IMR-90 (cell line): ENCODE data around the gene ADAM15.

ENCODE experiments used
- BHLHE40 ChIP-seq: fragments of 150-350 bp; IDR thresholded peaks from 2 replicates; pipeline ENCODE4 v1.6.1; 2016; ENCODE audit warnings: mild to moderate bottlenecking, low read depth, low read length
- CEBPB ChIP-seq: IDR thresholded peaks from 2 replicates; pipeline ENCODE4 v1.6.1; 2012; ENCODE audit warnings: low read depth, low read length, improper control_type of control experiment
- CHD1 ChIP-seq: IDR thresholded peaks from 2 replicates; pipeline ENCODE4 v1.6.1; 2012; ENCODE audit warnings: low read depth, low read length, improper control_type of control experiment
- FOS ChIP-seq: fragments of 150-350 bp; IDR thresholded peaks from 2 replicates; pipeline ENCODE4 v1.6.1; 2016; ENCODE audit warnings: low read depth, low read length
- MAFK ChIP-seq: IDR thresholded peaks from 2 replicates; pipeline ENCODE4 v1.6.1; 2012; ENCODE audit warnings: low read depth, low read length, improper control_type of control experiment
- MAZ ChIP-seq: IDR thresholded peaks from 2 replicates; pipeline ENCODE4 v1.6.1; 2012; ENCODE audit warnings: low read depth, mild to moderate bottlenecking, low read length, improper control_type of control experiment, moderate library complexity, borderline replicate concordance
- POLR2A ChIP-seq: IDR thresholded peaks from 2 replicates; pipeline ENCODE4 v1.6.1; 2012; ENCODE audit warnings: mild to moderate bottlenecking, low read depth, low read length
- RAD21 ChIP-seq: IDR thresholded peaks from 2 replicates; pipeline ENCODE4 v1.6.1; 2012; ENCODE audit warnings: low read length, improper control_type of control experiment
- RCOR1 ChIP-seq: IDR thresholded peaks from 2 replicates; pipeline ENCODE4 v1.6.1; 2012; ENCODE audit warnings: mild to moderate bottlenecking, low read length, improper control_type of control experiment; ENCODE audit not compliant: insufficient replicate concordance
- RFX5 ChIP-seq: IDR thresholded peaks from 2 replicates; pipeline ENCODE4 v1.8.0; 2012; ENCODE audit warnings: low read depth, mild to moderate bottlenecking, low read length, moderate library complexity
- SMC3 ChIP-seq: fragments of 150-350 bp; IDR thresholded peaks from 2 replicates; pipeline ENCODE4 v1.6.1; 2016; ENCODE audit warnings: low read depth, mild to moderate bottlenecking, antibody characterized with exemption, low read length, moderate library complexity
- TF ChIP-seq, protein P1 (sequence below): conservative IDR thresholded peaks from 2 replicates; pipeline ENCODE4 v1.5.1; 2012; ENCODE audit warnings: mild to moderate bottlenecking, low read depth, low read length, improper control_type of control experiment
- TF ChIP-seq, protein P2 (sequence below): fragments of 150-350 bp; IDR thresholded peaks from 2 replicates; pipeline ENCODE4 v1.6.1; 2017; ENCODE audit warnings: mild to moderate bottlenecking, antibody characterized with exemption, low read length, low read depth
- TF ChIP-seq, protein P3 (sequence below): fragments of 150-350 bp; IDR thresholded peaks from 2 replicates; pipeline ENCODE4 v1.6.1; 2016; ENCODE audit warnings: low read depth, mild to moderate bottlenecking, low read length, moderate library complexity, borderline replicate concordance

DNA sequence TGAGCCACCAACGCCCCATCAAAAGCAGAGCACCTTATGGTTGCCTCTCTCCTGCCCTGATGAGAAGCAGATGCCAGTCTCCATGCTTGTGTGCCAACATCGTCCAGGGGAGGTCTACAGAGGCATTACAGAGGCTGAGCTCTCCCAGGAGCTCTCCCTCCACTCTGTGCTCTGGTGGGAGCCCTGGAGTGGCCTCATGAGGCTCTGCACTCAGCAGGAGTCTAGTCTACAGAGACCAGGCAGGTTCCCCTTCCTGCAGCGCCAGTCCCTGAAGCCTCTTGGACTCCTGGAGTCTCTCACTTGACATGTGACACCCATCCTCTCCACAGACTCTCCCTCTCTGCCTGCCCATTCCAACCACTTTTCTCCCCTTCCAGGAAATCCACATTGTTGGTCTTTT is 14.1 kb upstream of the ADAM15 start:
- TF ChIP-seq, protein P1, sequence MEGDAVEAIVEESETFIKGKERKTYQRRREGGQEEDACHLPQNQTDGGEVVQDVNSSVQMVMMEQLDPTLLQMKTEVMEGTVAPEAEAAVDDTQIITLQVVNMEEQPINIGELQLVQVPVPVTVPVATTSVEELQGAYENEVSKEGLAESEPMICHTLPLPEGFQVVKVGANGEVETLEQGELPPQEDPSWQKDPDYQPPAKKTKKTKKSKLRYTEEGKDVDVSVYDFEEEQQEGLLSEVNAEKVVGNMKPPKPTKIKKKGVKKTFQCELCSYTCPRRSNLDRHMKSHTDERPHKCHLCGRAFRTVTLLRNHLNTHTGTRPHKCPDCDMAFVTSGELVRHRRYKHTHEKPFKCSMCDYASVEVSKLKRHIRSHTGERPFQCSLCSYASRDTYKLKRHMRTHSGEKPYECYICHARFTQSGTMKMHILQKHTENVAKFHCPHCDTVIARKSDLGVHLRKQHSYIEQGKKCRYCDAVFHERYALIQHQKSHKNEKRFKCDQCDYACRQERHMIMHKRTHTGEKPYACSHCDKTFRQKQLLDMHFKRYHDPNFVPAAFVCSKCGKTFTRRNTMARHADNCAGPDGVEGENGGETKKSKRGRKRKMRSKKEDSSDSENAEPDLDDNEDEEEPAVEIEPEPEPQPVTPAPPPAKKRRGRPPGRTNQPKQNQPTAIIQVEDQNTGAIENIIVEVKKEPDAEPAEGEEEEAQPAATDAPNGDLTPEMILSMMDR = no peak
- no peak for TF ChIP-seq CEBPB
- TF ChIP-seq POLR2A = no peak
- TF ChIP-seq MAZ = no peak
- TF ChIP-seq RFX5 = no peak
- TF ChIP-seq RAD21 = no peak
- no peak for TF ChIP-seq BHLHE40
- TF ChIP-seq SMC3 = no peak
- no peak for TF ChIP-seq CHD1
- TF ChIP-seq, protein P2, sequence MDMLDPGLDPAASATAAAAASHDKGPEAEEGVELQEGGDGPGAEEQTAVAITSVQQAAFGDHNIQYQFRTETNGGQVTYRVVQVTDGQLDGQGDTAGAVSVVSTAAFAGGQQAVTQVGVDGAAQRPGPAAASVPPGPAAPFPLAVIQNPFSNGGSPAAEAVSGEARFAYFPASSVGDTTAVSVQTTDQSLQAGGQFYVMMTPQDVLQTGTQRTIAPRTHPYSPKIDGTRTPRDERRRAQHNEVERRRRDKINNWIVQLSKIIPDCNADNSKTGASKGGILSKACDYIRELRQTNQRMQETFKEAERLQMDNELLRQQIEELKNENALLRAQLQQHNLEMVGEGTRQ = no peak
- TF ChIP-seq MAFK = no peak
- TF ChIP-seq RCOR1 = no peak
- no peak for TF ChIP-seq FOS
- TF ChIP-seq, protein P3, sequence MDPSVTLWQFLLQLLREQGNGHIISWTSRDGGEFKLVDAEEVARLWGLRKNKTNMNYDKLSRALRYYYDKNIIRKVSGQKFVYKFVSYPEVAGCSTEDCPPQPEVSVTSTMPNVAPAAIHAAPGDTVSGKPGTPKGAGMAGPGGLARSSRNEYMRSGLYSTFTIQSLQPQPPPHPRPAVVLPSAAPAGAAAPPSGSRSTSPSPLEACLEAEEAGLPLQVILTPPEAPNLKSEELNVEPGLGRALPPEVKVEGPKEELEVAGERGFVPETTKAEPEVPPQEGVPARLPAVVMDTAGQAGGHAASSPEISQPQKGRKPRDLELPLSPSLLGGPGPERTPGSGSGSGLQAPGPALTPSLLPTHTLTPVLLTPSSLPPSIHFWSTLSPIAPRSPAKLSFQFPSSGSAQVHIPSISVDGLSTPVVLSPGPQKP = no peak
